ENCODE data around the gene RBM26. TPM values are rescaled to one million over a fixed set of nuclear protein-coding genes. Genes with fewer than 3 reads are reported as not detected.

RBM26 gene
- total RNA-seq, 1 experiment from 2014 or later = 65.7 TPM

DNA sequence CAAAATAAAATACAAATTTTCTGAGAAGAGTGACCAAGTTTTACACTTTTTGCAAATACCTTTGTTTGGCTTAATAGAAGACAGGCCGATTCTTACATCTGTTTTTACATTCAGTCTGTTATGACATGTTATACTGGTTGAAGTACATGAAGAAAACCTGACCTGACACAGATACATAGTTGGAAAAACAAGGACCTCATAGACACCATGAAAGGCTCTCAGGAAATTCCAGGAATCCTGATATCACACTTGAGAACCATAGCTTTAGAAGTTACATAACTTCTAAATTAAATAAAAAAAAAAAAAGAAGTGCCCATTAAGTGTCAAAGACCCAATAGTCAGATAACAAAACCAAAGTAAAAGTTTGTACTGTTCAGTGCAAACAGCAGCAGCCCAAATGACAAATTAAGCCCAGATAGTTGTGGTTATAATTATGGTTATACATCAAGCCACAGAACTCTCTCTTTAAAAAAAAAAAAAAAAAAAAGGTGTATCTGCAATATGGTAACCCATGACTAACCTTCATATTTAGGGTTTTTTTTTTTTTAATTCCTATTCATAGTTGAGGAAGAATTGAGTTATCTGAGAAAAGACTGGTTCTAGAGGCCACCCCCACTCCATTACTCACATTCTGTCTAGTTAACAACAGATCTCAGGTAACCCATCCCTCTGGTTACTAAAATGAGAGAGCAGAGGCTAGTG, 19.8 kb downstream of the RBM26 start:
- Histone ChIP-seq H3K9me3 (ENCODE audit: low read depth, low read length, poor library complexity, severe bottlenecking) (no peaks in the 10 kb centered on the region), H3K27me3 (replicated peaks; ENCODE audit: insufficient read depth, low read depth, low read length, poor library complexity) (no peaks in the 10 kb centered on the region), H3K36me3 (ENCODE audit: insufficient read depth, low read length, poor library complexity, severe bottlenecking) (peaks cover 13% of the 10 kb centered on the region), H3K4me1 (ENCODE audit: insufficient read depth, low read length, poor library complexity, severe bottlenecking) (peaks cover 5% of the 10 kb centered on the region), H3K27ac (ENCODE audit: low read depth, low read length, poor library complexity, severe bottlenecking) (no peak overlapping the region), H3K4me3 (ENCODE audit: low read depth, low read length, poor library complexity, severe bottlenecking) (no peak overlapping the region)
- no TSS peak for BruUV-seq (replicated peaks)
- intact Hi-C loops (cut with micrococcal nuclease; ENCODE audit: unreplicated experiment) = no loop called here
- ChIA-PET CTCF (no interaction called here), POLR2A (ENCODE audit: low non-redundant PET) (no interaction called here)
- no peak for TF ChIP-seq EZH2 (IDR thresholded peaks at IDR 0.05; ENCODE audit: borderline replicate concordance, low read depth, low read length, poor library complexity, severe bottlenecking)
- TF ChIP-seq, protein P1, sequence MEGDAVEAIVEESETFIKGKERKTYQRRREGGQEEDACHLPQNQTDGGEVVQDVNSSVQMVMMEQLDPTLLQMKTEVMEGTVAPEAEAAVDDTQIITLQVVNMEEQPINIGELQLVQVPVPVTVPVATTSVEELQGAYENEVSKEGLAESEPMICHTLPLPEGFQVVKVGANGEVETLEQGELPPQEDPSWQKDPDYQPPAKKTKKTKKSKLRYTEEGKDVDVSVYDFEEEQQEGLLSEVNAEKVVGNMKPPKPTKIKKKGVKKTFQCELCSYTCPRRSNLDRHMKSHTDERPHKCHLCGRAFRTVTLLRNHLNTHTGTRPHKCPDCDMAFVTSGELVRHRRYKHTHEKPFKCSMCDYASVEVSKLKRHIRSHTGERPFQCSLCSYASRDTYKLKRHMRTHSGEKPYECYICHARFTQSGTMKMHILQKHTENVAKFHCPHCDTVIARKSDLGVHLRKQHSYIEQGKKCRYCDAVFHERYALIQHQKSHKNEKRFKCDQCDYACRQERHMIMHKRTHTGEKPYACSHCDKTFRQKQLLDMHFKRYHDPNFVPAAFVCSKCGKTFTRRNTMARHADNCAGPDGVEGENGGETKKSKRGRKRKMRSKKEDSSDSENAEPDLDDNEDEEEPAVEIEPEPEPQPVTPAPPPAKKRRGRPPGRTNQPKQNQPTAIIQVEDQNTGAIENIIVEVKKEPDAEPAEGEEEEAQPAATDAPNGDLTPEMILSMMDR (conservative IDR thresholded peaks at IDR 0.05; ENCODE audit: low read depth, low read length) = no peak
- no peak for DNase-seq (ENCODE audit: low spot score)

DNA sequence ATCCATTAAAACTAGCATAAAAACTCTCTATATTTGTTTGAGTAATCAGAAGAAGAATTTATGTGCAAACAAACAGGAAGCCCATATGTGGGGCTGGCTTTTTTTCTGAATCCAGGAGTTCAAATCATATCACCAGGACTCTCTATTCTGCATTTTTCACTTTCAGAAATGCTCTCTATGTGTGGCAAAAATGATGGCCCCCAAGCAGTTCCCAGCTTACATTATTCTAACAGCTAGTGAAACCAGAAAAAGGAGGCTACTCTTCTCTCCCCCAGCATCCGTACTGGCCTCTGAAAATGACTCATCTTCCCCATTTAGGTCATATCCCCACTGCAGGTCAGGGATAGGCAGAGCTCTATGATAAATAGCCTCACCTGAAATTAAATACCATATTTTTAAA, 20.4 kb downstream of the RBM26 start:
- intact Hi-C loops (cut with micrococcal nuclease; ENCODE audit: unreplicated experiment) = no loop called here
- no peak overlapping the region for H3K4me3 ChIP-seq (ENCODE audit: low read depth, low read length, poor library complexity, severe bottlenecking)
- TF ChIP-seq, protein P1 (conservative IDR thresholded peaks at IDR 0.05; ENCODE audit: low read depth, low read length) = no peak
- TF ChIP-seq EZH2 (IDR thresholded peaks at IDR 0.05; ENCODE audit: borderline replicate concordance, low read depth, low read length, poor library complexity, severe bottlenecking) = no peak
- CTCF ChIA-PET = interaction anchor here (0.5 kb wide), 1 partner anchor 1117 kb away, joined by 3 read pairs; no protein-coding TSS in a partner anchor
- DNase-seq (ENCODE audit: low spot score) = no peak
- POLR2A ChIA-PET (ENCODE audit: low non-redundant PET) = no interaction called here
- H3K27ac ChIP-seq (ENCODE audit: low read depth, low read length, poor library complexity, severe bottlenecking) = no peak overlapping the region
- no TSS peak for BruUV-seq (replicated peaks)
- H3K4me1 ChIP-seq (ENCODE audit: insufficient read depth, low read length, poor library complexity, severe bottlenecking) = peaks cover 5% of the 10 kb centered on the region
- no peaks in the 10 kb centered on the region for H3K27me3 ChIP-seq (replicated peaks; ENCODE audit: insufficient read depth, low read depth, low read length, poor library complexity)
- H3K36me3 ChIP-seq (ENCODE audit: insufficient read depth, low read length, poor library complexity, severe bottlenecking) = peaks cover 13% of the 10 kb centered on the region
- no peaks in the 10 kb centered on the region for H3K9me3 ChIP-seq (ENCODE audit: low read depth, low read length, poor library complexity, severe bottlenecking)

DNA sequence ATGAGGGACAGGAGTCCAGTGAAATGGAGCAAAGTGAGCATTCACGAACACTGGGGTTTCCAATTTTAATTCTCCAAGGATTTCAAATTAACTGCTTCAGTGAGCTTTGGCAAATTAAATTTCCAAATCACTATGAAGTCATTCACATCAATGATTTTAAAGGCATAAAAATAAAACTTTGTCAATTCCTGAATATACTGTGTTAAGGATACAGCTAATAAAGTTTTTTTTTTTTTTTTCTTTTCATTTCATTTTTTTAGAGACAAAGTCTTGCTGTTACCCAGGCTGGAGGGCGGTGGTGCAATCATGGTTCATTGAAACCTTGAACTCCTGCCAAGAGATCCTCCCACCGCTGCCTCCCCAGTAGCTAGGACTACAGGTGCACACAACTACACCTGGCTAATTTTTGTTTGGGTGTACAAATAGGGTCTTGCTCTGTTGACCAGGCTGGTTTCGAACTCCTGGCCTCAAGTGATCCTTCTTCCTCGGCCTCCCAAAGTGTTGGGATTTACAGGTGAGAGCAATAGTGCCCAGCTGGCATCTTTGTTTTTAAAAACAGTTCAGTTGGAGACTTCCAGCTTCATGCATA, 21.9 kb downstream of the RBM26 start:
- Histone ChIP-seq H3K4me1 (ENCODE audit: insufficient read depth, low read length, poor library complexity, severe bottlenecking) (peaks cover 5% of the 10 kb centered on the region), H3K4me3 (ENCODE audit: low read depth, low read length, poor library complexity, severe bottlenecking) (no peak overlapping the region), H3K27ac (ENCODE audit: low read depth, low read length, poor library complexity, severe bottlenecking) (no peak overlapping the region), H3K27me3 (replicated peaks; ENCODE audit: insufficient read depth, low read depth, low read length, poor library complexity) (no peaks in the 10 kb centered on the region), H3K36me3 (ENCODE audit: insufficient read depth, low read length, poor library complexity, severe bottlenecking) (peaks cover 9% of the 10 kb centered on the region), H3K9me3 (ENCODE audit: low read depth, low read length, poor library complexity, severe bottlenecking) (no peaks in the 10 kb centered on the region)
- BruUV-seq (replicated peaks) = no TSS peak
- ChIA-PET CTCF (no interaction called here), POLR2A (ENCODE audit: low non-redundant PET) (no interaction called here)
- DNase-seq (ENCODE audit: low spot score) = no peak
- intact Hi-C loops (cut with micrococcal nuclease; ENCODE audit: unreplicated experiment) = no loop called here
- TF ChIP-seq, protein P1 (conservative IDR thresholded peaks at IDR 0.05; ENCODE audit: low read depth, low read length) = no peak
- TF ChIP-seq EZH2 (IDR thresholded peaks at IDR 0.05; ENCODE audit: borderline replicate concordance, low read depth, low read length, poor library complexity, severe bottlenecking) = no peak
